Upper lobe of left lung (tissue), 6 donors: ENCODE measurements around the gene CRYBB2. TPM values are rescaled to one million over a fixed set of nuclear protein-coding genes. Genes with fewer than 3 reads are reported as not detected.

Experiments
- ATAC-seq, 2 donors: fragments of 200-7000 bp; cut with Tn5 transposase; one replicate each; pipeline ENCODE4 v1.9.1; 2022; ENCODE audit warnings: mild to moderate bottlenecking in 2 of 2, moderate library complexity in 2 of 2; ENCODE audit not compliant: low FRiP score in 2 of 2
- DNase-seq, 2 donors: peaks; one replicate each; pipeline ENCODE4 v3.0.0-alpha.2; 2019 to 2020
- H3K27ac ChIP-seq, 4 donors: fragments of 200-600 bp; sonication (generic); one replicate each; pipeline ENCODE4 v1.5.1; 2016 to 2019
- H3K27me3 ChIP-seq, 4 donors: fragments of 200-600 bp; sonication (generic); one replicate each; pipeline ENCODE4 v1.5.1; 2017 to 2019
- H3K36me3 ChIP-seq, 4 donors: fragments of 200-600 bp; sonication (generic); one replicate each; pipeline ENCODE4 v1.5.1; 2016 to 2019
- H3K4me1 ChIP-seq, 4 donors: fragments of 200-600 bp; sonication (generic); one replicate each; pipeline ENCODE4 v1.5.1; 2018 to 2019
- H3K4me3 ChIP-seq, 4 donors: fragments of 200-600 bp; sonication (generic); one replicate each; pipeline ENCODE4 v1.5.1; 2017 to 2019; ENCODE audit warnings: mild to moderate bottlenecking in 2 of 4, moderate library complexity in 1 of 4
- H3K9me3 ChIP-seq, 4 donors: fragments of 200-600 bp; sonication (generic); one replicate each; pipeline ENCODE4 v1.5.1; 2018 to 2019
- EP300 ChIP-seq, 4 donors: sonication (generic); formaldehyde crosslinking; IDR thresholded peaks; one replicate each; pipeline ENCODE4 v1.5.1; 2017; ENCODE audit warnings: antibody characterized with exemption in 4 of 4, control low read depth in 2 of 4
- POLR2A ChIP-seq, 4 donors: fragments of 450-650 bp; IDR thresholded peaks; one replicate each; pipeline ENCODE4 v1.5.1; 2016 to 2017; ENCODE audit warnings: antibody characterized with exemption in 4 of 4, mild to moderate bottlenecking in 2 of 4
- POLR2AphosphoS5 ChIP-seq, 2 donors: sonication (generic); formaldehyde crosslinking; IDR thresholded peaks; one replicate each; pipeline ENCODE4 v1.5.1; 2017; ENCODE audit warnings: antibody characterized with exemption in 2 of 2
- WGBS, 2 donors: methylation state at CpG; one replicate each; pipeline ENCODE4 v1.1.5; 2017 to 2018; 5-methylcytosine and 5-hydroxymethylcytosine counted together
- total RNA-seq, 6 donors: library from RNA; depleted of rRNA in 4 of 6; stranded (reverse); fragments of >200 nt in 4 of 6; gene quantifications; one replicate each; pipeline versions ENCODE4 v1.1.0 to v1.2.1, GENCODE V29; 2016 to 2021
- TF ChIP-seq, protein P1 (sequence below), 6 experiments: fragments of 450-650 bp in 4 of 6; fragments of 200-600 bp in 2 of 6; sonication (generic) in 2 of 6; IDR thresholded peaks; one replicate each; pipeline ENCODE4 v1.5.1; 2016 to 2019; ENCODE audit warnings: antibody characterized with exemption in 6 of 6
- donor health status: DM: no; HTN: no; CAD: no; lungs with moderate emphysema.
- donor health status: DM: no; HTN: yes; CAD: no; lungs with severe emphysema.

CRYBB2 gene, protein sequence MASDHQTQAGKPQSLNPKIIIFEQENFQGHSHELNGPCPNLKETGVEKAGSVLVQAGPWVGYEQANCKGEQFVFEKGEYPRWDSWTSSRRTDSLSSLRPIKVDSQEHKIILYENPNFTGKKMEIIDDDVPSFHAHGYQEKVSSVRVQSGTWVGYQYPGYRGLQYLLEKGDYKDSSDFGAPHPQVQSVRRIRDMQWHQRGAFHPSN
- total RNA-seq = under 1 TPM in 1 of 6 donors, not detected in 5; 0.30 TPM

DNA sequence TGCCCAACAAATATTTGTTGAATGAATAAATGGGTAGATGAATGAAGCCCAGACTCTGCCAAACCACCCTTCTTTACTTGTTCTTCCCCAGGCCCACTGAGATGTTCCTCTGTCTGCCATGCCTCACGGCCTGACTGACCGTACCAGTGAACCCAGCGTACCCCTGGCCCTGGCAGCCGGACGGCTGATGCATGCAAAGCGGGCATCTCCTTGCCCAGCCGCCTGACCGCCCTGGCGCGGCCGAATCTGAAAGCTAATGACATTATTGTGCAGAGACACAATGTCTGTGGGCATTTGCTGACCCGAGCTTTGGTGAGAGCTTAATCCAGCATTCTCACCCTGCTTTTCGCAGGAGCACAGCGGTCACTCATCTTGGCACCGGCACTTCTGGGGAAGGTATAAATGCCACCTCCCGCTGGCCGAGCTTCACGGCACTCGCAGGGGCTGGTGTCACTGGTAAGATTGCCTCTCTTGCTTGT is at the start of gene CRYBB2:
Gene CRYBB2 (plus strand): TSS at position 429 of the 479 bp plus-strand sequence. CDS start 1,791 bp downstream, outside the sequence.
- ATAC-seq = no peak
- Histone ChIP-seq H3K4me3 (no peak within 1 kb of the TSS), H3K9me3 (no peaks in the 10 kb centered on the region), H3K36me3 (no peaks in the 10 kb centered on the region), H3K27me3 (no peaks in the 10 kb centered on the region), H3K4me1 (no peaks in the 10 kb centered on the region), H3K27ac (no peak within 1 kb of the TSS)
- no peak for TF ChIP-seq POLR2AphosphoS5 (IDR thresholded peaks at IDR 0.05)
- no peak for DNase-seq
- WGBS, 2 donors = 92% methylated on average over 14 to 19 of the region's 19 CpGs

DNA sequence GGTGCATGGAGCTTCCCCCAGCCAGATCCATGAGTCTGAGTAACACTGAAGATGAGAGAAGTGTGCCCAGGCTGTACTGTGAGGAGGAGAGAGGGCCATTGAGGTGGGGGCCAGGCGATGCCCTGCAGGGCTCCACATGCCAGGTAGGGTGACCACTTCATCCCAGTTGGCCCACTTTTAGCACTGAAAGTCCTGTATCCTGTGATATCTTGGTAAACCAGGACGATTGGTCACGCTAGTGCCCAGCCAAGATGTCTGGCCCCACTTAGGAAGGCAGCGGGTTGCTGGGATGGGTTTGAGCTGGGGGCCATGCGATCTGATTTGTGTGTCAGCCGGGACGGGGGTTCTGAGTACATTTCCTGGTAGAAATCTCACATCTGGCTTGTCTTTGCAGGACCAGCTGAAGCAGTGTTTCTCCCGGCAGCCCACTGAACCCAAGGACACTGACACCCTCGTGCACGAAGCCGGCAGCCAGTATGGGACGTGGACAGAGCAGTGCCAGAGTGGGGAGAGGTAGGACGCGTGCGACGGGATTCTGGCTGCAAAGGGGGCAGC is 48.9 kb upstream of the CRYBB2 start:
- ATAC-seq (no peak), DNase-seq (no peak)
- Histone ChIP-seq H3K4me1 (peaks cover 0 to 8% (median 3%) of the 10 kb centered on the region in 4 donors), H3K4me3 (no peak overlapping the region), H3K9me3 (no peaks in the 10 kb centered on the region), H3K27ac (peak overlapping the region in 2 of 4 donors; percentile 7 to 49), H3K27me3 (no peaks in the 10 kb centered on the region), H3K36me3 (peaks cover 7 to 26% (median 20%) of the 10 kb centered on the region in 4 donors)
- WGBS, 2 donors = 91 to 92% methylated on average over 14 to 16 of the region's 16 CpGs
- TF ChIP-seq, protein P1, sequence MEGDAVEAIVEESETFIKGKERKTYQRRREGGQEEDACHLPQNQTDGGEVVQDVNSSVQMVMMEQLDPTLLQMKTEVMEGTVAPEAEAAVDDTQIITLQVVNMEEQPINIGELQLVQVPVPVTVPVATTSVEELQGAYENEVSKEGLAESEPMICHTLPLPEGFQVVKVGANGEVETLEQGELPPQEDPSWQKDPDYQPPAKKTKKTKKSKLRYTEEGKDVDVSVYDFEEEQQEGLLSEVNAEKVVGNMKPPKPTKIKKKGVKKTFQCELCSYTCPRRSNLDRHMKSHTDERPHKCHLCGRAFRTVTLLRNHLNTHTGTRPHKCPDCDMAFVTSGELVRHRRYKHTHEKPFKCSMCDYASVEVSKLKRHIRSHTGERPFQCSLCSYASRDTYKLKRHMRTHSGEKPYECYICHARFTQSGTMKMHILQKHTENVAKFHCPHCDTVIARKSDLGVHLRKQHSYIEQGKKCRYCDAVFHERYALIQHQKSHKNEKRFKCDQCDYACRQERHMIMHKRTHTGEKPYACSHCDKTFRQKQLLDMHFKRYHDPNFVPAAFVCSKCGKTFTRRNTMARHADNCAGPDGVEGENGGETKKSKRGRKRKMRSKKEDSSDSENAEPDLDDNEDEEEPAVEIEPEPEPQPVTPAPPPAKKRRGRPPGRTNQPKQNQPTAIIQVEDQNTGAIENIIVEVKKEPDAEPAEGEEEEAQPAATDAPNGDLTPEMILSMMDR (IDR thresholded peaks at IDR 0.05) = no peak
- no peak for TF ChIP-seq POLR2A (IDR thresholded peaks at IDR 0.05)

DNA sequence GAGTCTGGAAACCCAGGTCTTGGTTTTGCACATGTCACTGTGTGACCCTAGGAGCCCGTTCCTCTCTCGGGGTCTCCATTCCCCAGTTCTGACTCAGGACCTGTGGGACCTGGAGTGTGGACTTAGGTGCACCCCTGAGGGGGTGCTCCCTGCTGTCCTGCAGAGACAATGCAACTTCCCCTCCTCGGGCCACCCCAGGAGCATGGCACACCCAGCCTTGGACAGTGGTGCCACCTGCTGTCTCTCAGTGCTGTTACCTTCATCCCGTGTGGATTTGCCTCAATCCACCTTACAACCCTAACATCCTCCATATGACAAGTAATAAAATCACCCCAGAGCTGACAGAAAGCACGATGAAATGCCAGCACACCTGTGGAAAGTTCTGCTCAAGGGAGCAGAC is 47.3 kb upstream of the CRYBB2 start:
- Histone ChIP-seq H3K9me3 (no peaks in the 10 kb centered on the region), H3K36me3 (peaks cover 10 to 42% (median 30%) of the 10 kb centered on the region in 4 donors), H3K4me3 (no peak overlapping the region), H3K4me1 (peaks cover 0 to 5% (median 0%) of the 10 kb centered on the region in 4 donors), H3K27me3 (no peaks in the 10 kb centered on the region), H3K27ac (no peak overlapping the region)
- WGBS, 2 donors = 54 to 58% methylated on average over 3 to 5 of the region's 5 CpGs
- TF ChIP-seq EP300 (IDR thresholded peaks at IDR 0.05) (no peak), POLR2AphosphoS5 (IDR thresholded peaks at IDR 0.05) (no peak), POLR2A (IDR thresholded peaks at IDR 0.05) (no peak)
- TF ChIP-seq, protein P1 (IDR thresholded peaks at IDR 0.05) = peak; percentile 31 to 64 (median 40)
- no peak for ATAC-seq
- DNase-seq = peak in 1 of 2 donors; percentile 33

DNA sequence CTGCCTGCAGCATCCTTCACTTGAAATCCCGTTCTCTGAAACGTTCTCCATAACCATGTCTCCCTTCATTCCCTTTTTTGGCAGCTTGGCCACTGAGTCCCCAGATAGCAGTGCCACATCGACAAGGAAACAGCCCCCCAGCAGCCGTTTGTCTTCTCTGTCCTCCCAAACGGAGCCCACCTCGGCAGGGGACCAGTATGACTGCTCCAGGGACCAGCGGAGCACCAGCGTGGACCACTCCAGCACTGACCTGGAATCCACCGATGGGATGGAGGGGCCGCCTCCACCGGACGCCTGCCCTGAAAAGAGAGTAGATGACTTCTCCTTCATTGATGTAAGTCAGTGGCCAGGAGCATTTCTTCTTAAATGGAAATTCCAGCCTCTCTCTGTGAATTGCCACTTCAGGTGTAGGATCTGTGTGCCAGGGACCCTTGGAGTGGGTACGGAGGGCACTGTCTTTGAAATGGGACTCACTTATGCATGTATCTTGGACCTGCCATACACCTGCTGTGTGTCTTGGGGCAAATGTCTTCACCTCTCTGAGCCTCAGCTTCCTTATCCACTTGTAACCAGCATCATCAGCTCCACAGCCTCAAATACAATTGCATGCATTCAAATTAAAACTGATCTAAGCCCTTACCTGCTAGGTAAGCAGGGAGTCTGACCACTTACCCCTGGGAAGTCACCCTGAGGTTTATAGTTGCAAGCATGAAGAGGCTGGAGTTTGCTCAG is 45.1 kb upstream of the CRYBB2 start:
- ATAC-seq (no peak), DNase-seq (no peak)
- WGBS, 2 donors = 92 to 93% methylated on average over 11 to 13 of the region's 13 CpGs
- peaks cover 0 to 4% (median 0%) of the 10 kb centered on the region in 4 donors for H3K4me1 ChIP-seq
- H3K9me3 ChIP-seq = peaks cover 0 to 2% (median 0%) of the 10 kb centered on the region in 4 donors
- H3K4me3 ChIP-seq = no peak overlapping the region
- H3K27ac ChIP-seq = no peak overlapping the region
- H3K36me3 ChIP-seq = peaks cover 12 to 55% (median 45%) of the 10 kb centered on the region in 4 donors
- H3K27me3 ChIP-seq = no peaks in the 10 kb centered on the region
- TF ChIP-seq POLR2A (IDR thresholded peaks at IDR 0.05) (no peak), EP300 (IDR thresholded peaks at IDR 0.05) (no peak), POLR2AphosphoS5 (IDR thresholded peaks at IDR 0.05) (no peak)
- TF ChIP-seq, protein P1 (IDR thresholded peaks at IDR 0.05) = no peak

DNA sequence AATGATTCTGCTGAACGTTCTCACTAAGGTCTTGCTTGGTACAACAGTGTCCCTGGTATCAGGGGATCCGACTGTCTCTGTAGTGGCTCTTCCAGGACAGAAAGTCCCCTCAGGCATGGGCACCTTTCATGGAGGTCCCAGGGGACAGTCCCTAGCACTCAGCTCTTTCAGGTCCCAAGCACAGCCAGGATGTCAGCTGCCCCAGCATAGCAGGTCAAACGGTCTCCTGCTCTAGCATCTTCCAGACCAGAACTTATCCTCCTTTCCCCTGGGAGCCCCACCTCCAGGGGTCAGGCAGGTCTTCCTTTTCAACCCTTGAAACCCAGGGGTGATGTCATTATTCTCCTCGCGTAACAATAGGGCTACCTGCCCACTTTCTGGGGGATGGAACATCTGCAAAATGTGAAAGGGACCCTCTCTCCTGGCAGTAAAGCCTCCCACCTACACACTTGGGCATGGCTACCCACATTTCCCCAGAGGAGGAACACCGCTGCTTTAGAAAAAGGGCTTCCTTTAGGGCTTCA is 44.5 kb upstream of the CRYBB2 start:
- Histone ChIP-seq H3K27ac (no peak overlapping the region), H3K4me1 (no peaks in the 10 kb centered on the region), H3K36me3 (peaks cover 12 to 60% (median 48%) of the 10 kb centered on the region in 4 donors), H3K4me3 (no peak overlapping the region), H3K9me3 (peaks cover 0 to 7% (median 0%) of the 10 kb centered on the region in 4 donors), H3K27me3 (no peaks in the 10 kb centered on the region)
- ATAC-seq = no peak
- DNase-seq = no peak
- 75 to 90% methylated on average over 3 to 6 of the region's 6 CpGs for WGBS, 2 donors
- no peak for TF ChIP-seq EP300 (IDR thresholded peaks at IDR 0.05)
- no peak for TF ChIP-seq POLR2AphosphoS5 (IDR thresholded peaks at IDR 0.05)
